Lung (tissue), 12 donors: ENCODE results near the gene CHMP1B. TPM values are rescaled to one million over a fixed set of nuclear protein-coding genes. Genes with fewer than 3 reads are reported as not detected.

Experiments
- ATAC-seq: fragments of 200-7000 bp; cut with Tn5 transposase; one replicate; pipeline ENCODE4 v1.9.1; 2020; ENCODE audit warnings: moderate number of reproducible peaks; ENCODE audit not compliant: insufficient read depth, low FRiP score
- DNase-seq, 3 donors: peaks; one replicate each; pipeline ENCODE4 v3.0.0-alpha.2; 2013 to 2017
- H3K27ac ChIP-seq, 2 donors: one replicate each; pipeline ENCODE4 v1.5.1; 2013; ENCODE audit warnings: mild to moderate bottlenecking in 2 of 2, moderate library complexity in 2 of 2, control low read depth in 1 of 2, inconsistent platforms in 1 of 2, low read depth in 1 of 2, low read length in 1 of 2
- H3K27me3 ChIP-seq, 3 donors: one replicate each; pipeline ENCODE4 v1.5.1; 2013; ENCODE audit warnings: low read length in 2 of 3; ENCODE audit not compliant: control insufficient read depth in 3 of 3, insufficient read depth in 3 of 3
- H3K36me3 ChIP-seq, 4 donors: one replicate each; pipeline ENCODE4 v1.5.1; 2013; ENCODE audit warnings: low read length in 4 of 4, mild to moderate bottlenecking in 1 of 4, moderate library complexity in 1 of 4; ENCODE audit not compliant: control insufficient read depth in 4 of 4, insufficient read depth in 4 of 4
- H3K4me1 ChIP-seq, 5 donors: one replicate each; pipeline ENCODE4 v1.5.1; 2013; ENCODE audit warnings: low read length in 5 of 5, mild to moderate bottlenecking in 2 of 5, moderate library complexity in 1 of 5; ENCODE audit not compliant: control insufficient read depth in 5 of 5, insufficient read depth in 5 of 5
- H3K4me3 ChIP-seq: one replicate; pipeline ENCODE4 v1.5.1; 2013; ENCODE audit warnings: mild to moderate bottlenecking, control low read depth, moderate library complexity
- H3K9ac ChIP-seq, 2 donors: one replicate each; pipeline ENCODE4 v1.5.1; 2013; ENCODE audit warnings: low read length in 2 of 2, control low read depth in 1 of 2; ENCODE audit not compliant: insufficient read depth in 1 of 2
- H3K9me3 ChIP-seq, 4 donors: one replicate each; pipeline ENCODE4 v1.5.1; 2013; ENCODE audit warnings: low read length in 3 of 4, mild to moderate bottlenecking in 1 of 4, moderate library complexity in 1 of 4; ENCODE audit not compliant: control insufficient read depth in 4 of 4, insufficient read depth in 3 of 4
- CTCF ChIP-seq: IDR thresholded peaks from 2 replicates; pipeline ENCODE4 v1.5.1; 2012; ENCODE audit warnings: mild to moderate bottlenecking; ENCODE audit errors: control extremely low read depth, extremely low read depth
- WGBS, 2 donors: extraction: QIAGEN DNeasy Blood & Tissue Kit; methylation state at CpG; one replicate each; pipeline ENCODE4 v1.1.7; 2013; 5-methylcytosine and 5-hydroxymethylcytosine counted together
- polyA plus RNA-seq, 2 donors: library from polyadenylated mRNA; stranded (reverse); fragments of 200-250 nt; gene quantifications; one replicate each; pipeline ENCODE4 v1.2.1, GENCODE V29; 2013
- total RNA-seq, 2 donors: library from RNA; depleted of rRNA in 1 of 2; stranded (reverse); fragments of >200 nt in 1 of 2; gene quantifications; one replicate each; pipeline ENCODE4 v1.2.1, GENCODE V29; 2014 to 2021
- donor health status: control.
- donor health status: control.
- donor health status: Bipolar disorder and iron deficiency.
- donor health status: healthy.
- donor health status: DM: yes; HTN: yes; CAD: no.

The CHMP1B gene
- total and polyA plus RNA-seq, 4 donors, result 34.6 to 56.2 (median 40.3) TPM

- H3K36me3 ChIP-seq, result peaks cover 7 to 10% (median 9%) of the 10 kb centered on the region in 4 donors
- no peak overlapping the region for H3K4me3 ChIP-seq
- peaks cover 0 to 2% (median 0%) of the 10 kb centered on the region in 5 donors for H3K4me1 ChIP-seq
- H3K9ac ChIP-seq, result no peak overlapping the region
- TF ChIP-seq CTCF, result no peak
- 93 to 94% methylated on average over 30 of the region's 30 CpGs for WGBS, 2 donors
- no peak overlapping the region for H3K27ac ChIP-seq
- DNase-seq (no peak), ATAC-seq (no peak)
- no peaks in the 10 kb centered on the region for H3K27me3 ChIP-seq
- no peaks in the 10 kb centered on the region for H3K9me3 ChIP-seq
Observed at GRCh38 chr18:11880586-11881304, 29.5 kb downstream of the CHMP1B start.

GRCh38 chr18:11882636-11883035 lies 31.4 kb downstream of the CHMP1B start:
- Histone ChIP-seq H3K27ac (no peak overlapping the region), H3K36me3 (peaks cover 8 to 22% (median 15%) of the 10 kb centered on the region in 4 donors), H3K4me3 (no peak overlapping the region), H3K9ac (no peak overlapping the region), H3K27me3 (no peaks in the 10 kb centered on the region), H3K4me1 (peaks cover 0 to 3% (median 0%) of the 10 kb centered on the region in 5 donors), H3K9me3 (no peaks in the 10 kb centered on the region)
- WGBS, 2 donors, result 44 to 52% methylated on average over 4 of the region's 4 CpGs
- DNase-seq, result no peak
- TF ChIP-seq CTCF, result no peak
- no peak for ATAC-seq

- peaks cover 9 to 23% (median 16%) of the 10 kb centered on the region in 4 donors for H3K36me3 ChIP-seq
- WGBS, 2 donors, result 22 to 47% methylated on average over 1 of the region's 1 CpG
- ATAC-seq (no peak), DNase-seq (no peak)
- H3K9me3 ChIP-seq, result no peaks in the 10 kb centered on the region
- H3K27me3 ChIP-seq, result no peaks in the 10 kb centered on the region
- no peak overlapping the region for H3K4me3 ChIP-seq
- H3K27ac ChIP-seq, result no peak overlapping the region
- peaks cover 0 to 5% (median 0%) of the 10 kb centered on the region in 5 donors for H3K4me1 ChIP-seq
- H3K9ac ChIP-seq, result no peak overlapping the region
- TF ChIP-seq CTCF, result no peak
Observed at GRCh38 chr18:11883153-11883552, 31.9 kb downstream of the CHMP1B start.
